ENCODE results near the gene COPZ1. TPM values are rescaled to one million over a fixed set of nuclear protein-coding genes. Genes with fewer than 3 reads are reported as not detected.

COPZ1 gene
- total and polyA plus RNA-seq, 9 of the 15 experiments (the other 6 are each of a cell fraction or from before 2014, with no cell fraction given): 137 to 487 (median 233) TPM

DNA sequence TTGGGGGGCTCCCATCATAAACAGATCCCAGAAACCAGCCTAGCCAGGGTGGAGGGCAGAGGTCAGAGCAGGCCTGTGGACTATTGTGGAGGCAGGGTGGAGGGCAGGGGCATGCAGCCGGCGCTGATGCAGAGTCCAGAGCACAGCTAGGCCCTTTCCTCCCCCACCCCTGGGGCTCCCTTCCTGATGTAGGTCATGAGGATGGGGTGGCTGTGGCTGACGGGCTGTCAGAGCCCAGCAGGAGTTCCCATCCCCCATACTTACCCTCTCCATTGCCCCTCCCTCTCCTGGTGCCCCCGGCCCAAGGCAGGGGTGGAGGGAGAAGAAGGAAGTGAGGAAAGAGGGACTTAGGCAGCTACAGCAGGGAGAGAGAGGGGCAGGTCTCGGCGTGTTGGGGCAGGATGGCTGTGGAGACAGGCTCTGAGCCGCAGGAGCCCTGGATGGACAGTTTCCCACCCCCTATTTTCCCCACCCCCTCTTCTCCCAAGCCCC, 65.3 kb downstream of the COPZ1 start (continued):
- TF ChIP-seq, protein P1, sequence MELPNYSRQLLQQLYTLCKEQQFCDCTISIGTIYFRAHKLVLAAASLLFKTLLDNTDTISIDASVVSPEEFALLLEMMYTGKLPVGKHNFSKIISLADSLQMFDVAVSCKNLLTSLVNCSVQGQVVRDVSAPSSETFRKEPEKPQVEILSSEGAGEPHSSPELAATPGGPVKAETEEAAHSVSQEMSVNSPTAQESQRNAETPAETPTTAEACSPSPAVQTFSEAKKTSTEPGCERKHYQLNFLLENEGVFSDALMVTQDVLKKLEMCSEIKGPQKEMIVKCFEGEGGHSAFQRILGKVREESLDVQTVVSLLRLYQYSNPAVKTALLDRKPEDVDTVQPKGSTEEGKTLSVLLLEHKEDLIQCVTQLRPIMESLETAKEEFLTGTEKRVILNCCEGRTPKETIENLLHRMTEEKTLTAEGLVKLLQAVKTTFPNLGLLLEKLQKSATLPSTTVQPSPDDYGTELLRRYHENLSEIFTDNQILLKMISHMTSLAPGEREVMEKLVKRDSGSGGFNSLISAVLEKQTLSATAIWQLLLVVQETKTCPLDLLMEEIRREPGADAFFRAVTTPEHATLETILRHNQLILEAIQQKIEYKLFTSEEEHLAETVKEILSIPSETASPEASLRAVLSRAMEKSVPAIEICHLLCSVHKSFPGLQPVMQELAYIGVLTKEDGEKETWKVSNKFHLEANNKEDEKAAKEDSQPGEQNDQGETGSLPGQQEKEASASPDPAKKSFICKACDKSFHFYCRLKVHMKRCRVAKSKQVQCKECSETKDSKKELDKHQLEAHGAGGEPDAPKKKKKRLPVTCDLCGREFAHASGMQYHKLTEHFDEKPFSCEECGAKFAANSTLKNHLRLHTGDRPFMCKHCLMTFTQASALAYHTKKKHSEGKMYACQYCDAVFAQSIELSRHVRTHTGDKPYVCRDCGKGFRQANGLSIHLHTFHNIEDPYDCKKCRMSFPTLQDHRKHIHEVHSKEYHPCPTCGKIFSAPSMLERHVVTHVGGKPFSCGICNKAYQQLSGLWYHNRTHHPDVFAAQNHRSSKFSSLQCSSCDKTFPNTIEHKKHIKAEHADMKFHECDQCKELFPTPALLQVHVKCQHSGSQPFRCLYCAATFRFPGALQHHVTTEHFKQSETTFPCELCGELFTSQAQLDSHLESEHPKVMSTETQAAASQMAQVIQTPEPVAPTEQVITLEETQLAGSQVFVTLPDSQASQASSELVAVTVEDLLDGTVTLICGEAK (IDR thresholded peaks at IDR 0.05): no peak
- TF ChIP-seq, protein P1 (CRISPR knock-in tag; IDR thresholded peaks at IDR 0.05): no peak
- TF ChIP-seq MTA2 (IDR thresholded peaks at IDR 0.05; ENCODE audit: low read depth) (no peak), POLR3G (IDR thresholded peaks at IDR 0.05; ENCODE audit: extremely low read depth, insufficient read length, insufficient replicate concordance) (no peak), LEF1 (IDR thresholded peaks at IDR 0.05) (no peak), KDM5B (IDR thresholded peaks at IDR 0.05; ENCODE audit: insufficient replicate concordance, low read depth, low read length) (peak; percentile 37), ZNF586 (CRISPR knock-in tag; conservative IDR thresholded peaks at IDR 0.05) (no peak), SOX6 (IDR thresholded peaks at IDR 0.05) (no peak), BRF1 (IDR thresholded peaks at IDR 0.05; ENCODE audit: borderline replicate concordance, extremely low read depth, insufficient read length) (no peak), CEBPG (CRISPR knock-in tag; IDR thresholded peaks at IDR 0.05) (no peak), CEBPG (tag; conservative IDR thresholded peaks at IDR 0.05 in 1 of 2, IDR thresholded peaks at IDR 0.05 in 1 of 2) (no peak), ZNF274 (IDR thresholded peaks at IDR 0.05; ENCODE audit: borderline replicate concordance, low read depth, low read length) (no peak), ZNF263 (CRISPR knock-in tag; IDR thresholded peaks at IDR 0.05; ENCODE audit: borderline replicate concordance) (0 out of 2 replicates have a peak, but pooled peaks have one; percentile 2)
- TF ChIP-seq, protein P2, sequence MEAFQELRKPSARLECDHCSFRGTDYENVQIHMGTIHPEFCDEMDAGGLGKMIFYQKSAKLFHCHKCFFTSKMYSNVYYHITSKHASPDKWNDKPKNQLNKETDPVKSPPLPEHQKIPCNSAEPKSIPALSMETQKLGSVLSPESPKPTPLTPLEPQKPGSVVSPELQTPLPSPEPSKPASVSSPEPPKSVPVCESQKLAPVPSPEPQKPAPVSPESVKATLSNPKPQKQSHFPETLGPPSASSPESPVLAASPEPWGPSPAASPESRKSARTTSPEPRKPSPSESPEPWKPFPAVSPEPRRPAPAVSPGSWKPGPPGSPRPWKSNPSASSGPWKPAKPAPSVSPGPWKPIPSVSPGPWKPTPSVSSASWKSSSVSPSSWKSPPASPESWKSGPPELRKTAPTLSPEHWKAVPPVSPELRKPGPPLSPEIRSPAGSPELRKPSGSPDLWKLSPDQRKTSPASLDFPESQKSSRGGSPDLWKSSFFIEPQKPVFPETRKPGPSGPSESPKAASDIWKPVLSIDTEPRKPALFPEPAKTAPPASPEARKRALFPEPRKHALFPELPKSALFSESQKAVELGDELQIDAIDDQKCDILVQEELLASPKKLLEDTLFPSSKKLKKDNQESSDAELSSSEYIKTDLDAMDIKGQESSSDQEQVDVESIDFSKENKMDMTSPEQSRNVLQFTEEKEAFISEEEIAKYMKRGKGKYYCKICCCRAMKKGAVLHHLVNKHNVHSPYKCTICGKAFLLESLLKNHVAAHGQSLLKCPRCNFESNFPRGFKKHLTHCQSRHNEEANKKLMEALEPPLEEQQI (IDR thresholded peaks at IDR 0.05): no peak
- TF ChIP-seq, protein P3, sequence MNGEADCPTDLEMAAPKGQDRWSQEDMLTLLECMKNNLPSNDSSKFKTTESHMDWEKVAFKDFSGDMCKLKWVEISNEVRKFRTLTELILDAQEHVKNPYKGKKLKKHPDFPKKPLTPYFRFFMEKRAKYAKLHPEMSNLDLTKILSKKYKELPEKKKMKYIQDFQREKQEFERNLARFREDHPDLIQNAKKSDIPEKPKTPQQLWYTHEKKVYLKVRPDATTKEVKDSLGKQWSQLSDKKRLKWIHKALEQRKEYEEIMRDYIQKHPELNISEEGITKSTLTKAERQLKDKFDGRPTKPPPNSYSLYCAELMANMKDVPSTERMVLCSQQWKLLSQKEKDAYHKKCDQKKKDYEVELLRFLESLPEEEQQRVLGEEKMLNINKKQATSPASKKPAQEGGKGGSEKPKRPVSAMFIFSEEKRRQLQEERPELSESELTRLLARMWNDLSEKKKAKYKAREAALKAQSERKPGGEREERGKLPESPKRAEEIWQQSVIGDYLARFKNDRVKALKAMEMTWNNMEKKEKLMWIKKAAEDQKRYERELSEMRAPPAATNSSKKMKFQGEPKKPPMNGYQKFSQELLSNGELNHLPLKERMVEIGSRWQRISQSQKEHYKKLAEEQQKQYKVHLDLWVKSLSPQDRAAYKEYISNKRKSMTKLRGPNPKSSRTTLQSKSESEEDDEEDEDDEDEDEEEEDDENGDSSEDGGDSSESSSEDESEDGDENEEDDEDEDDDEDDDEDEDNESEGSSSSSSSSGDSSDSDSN (IDR thresholded peaks at IDR 0.05; ENCODE audit: borderline replicate concordance in 1 of 2, low read depth in 2 of 2, low read length in 2 of 2): 0 out of 4 replicates have a peak, but pooled peaks of 1 of the 2 experiments have one; percentile 39
